H1 (cell line): ENCODE data around the gene ADAMTS4. TPM values are rescaled to one million over a fixed set of nuclear protein-coding genes. Genes with fewer than 3 reads are reported as not detected.

Experiments
- CBX5 ChIP-seq: fragments of 300-800, 300-1000 bp; sonication (generic); IDR thresholded peaks from 2 replicates; pipeline ENCODE4 v1.7.1; 2016; ENCODE audit warnings: antibody characterized with exemption, low read length, low read depth
- NANOG ChIP-seq: IDR thresholded peaks from 2 replicates; pipeline ENCODE4 v1.6.1; 2011; ENCODE audit warnings: low read length, low read depth, mild to moderate bottlenecking, inconsistent platforms; ENCODE audit not compliant: insufficient read depth, poor library complexity, severe bottlenecking
- RBBP5 ChIP-seq: IDR thresholded peaks from 2 replicates; pipeline ENCODE4 v1.7.1; 2012; ENCODE audit warnings: low read depth, mild to moderate bottlenecking, inconsistent platforms, low read length, moderate library complexity, borderline replicate concordance
- polyA plus RNA-seq, 7 experiments: library from polyadenylated mRNA; depleted of rRNA in 3 of 7; stranded (reverse) in 5 of 7; unstranded in 2 of 7; fragments of >200 nt in 5 of 7; fragments of 200-250 nt in 2 of 7; gene quantifications; 1 replicate in 5 of 7; 2 replicates in 1 of 7; 4 replicates in 1 of 7; pipeline versions ENCODE4 v1.2.1 to v1.2.3, GENCODE V29; 2011 to 2013; ENCODE audit warnings: missing spikeins in 2 of 7, mixed read lengths in 2 of 7
- total RNA-seq: library from RNA; stranded (reverse); fragmentation: NEBNext Ultra II Directional; extraction: Animal tissue kit (Norgen Biotek cat#: 25700); gene quantifications from 2 replicates; pipeline ENCODE4 v1.2.1, GENCODE V29; 2021

Gene ADAMTS4
- total and polyA plus RNA-seq, 2 of the 8 experiments (the other 6 are each of a cell fraction or from before 2014, with no cell fraction given): 4.6 to 7.2 TPM

GRCh38 chr1:161223805-161224694, 25.2 kb upstream of the ADAMTS4 start (continued):
- TF ChIP-seq RBBP5: no peak
- TF ChIP-seq CBX5: no peak
- no peak for TF ChIP-seq NANOG
